ENCODE results near the gene ETS2. TPM values are rescaled to one million over a fixed set of nuclear protein-coding genes. Genes with fewer than 3 reads are reported as not detected.

The ETS2 gene
- polyA plus RNA-seq, 1 experiment: 18.8 TPM

DNA sequence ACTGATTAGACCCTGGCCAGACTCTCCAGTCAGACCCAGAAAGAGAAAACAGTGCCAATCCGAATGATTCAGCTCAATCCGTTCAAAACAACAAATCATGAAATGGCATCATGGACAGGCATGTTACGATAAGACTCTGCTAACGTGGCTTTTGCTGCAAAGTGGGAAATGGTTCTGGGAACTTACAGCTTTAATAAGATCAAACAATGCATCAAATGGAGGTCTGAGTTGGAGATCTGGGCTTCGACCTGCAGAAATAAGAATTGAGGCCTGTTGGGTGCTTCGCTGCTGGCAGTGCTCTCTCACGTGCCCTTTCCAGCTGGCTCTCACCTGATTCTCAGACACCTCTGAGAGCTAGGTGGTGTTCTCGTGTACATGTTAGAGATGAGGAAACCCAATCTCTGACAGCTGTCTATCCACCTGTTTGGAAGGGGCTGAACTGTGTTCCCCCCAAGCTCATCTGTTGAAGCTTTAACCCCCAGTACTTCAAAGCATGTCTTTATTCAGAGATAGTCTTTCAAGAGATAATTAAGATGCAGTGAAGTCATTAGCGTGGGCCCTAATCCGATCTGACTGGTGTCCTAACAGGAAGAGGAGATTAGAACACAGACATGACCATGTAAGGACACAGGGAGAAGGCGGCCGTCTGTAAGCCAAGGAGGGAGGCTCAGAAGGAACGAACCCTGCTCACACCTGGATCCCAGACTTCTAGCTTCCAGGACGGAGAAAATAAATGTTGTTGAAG lies 45.5 kb upstream of the ETS2 start:
- no peak for DNase-seq (ENCODE audit: low read depth)
- POLR2A ChIA-PET: no interaction called here
- Histone ChIP-seq H3K4me3 (ENCODE audit: low read depth, low read length) (no peak overlapping the region), H3K36me3 (ENCODE audit: control insufficient read depth, insufficient read depth, low read length) (no peaks in the 10 kb centered on the region), H3K27me3 (ENCODE audit: control insufficient read depth, insufficient read depth, low read length) (no peaks in the 10 kb centered on the region)
- TF ChIP-seq, protein P1, sequence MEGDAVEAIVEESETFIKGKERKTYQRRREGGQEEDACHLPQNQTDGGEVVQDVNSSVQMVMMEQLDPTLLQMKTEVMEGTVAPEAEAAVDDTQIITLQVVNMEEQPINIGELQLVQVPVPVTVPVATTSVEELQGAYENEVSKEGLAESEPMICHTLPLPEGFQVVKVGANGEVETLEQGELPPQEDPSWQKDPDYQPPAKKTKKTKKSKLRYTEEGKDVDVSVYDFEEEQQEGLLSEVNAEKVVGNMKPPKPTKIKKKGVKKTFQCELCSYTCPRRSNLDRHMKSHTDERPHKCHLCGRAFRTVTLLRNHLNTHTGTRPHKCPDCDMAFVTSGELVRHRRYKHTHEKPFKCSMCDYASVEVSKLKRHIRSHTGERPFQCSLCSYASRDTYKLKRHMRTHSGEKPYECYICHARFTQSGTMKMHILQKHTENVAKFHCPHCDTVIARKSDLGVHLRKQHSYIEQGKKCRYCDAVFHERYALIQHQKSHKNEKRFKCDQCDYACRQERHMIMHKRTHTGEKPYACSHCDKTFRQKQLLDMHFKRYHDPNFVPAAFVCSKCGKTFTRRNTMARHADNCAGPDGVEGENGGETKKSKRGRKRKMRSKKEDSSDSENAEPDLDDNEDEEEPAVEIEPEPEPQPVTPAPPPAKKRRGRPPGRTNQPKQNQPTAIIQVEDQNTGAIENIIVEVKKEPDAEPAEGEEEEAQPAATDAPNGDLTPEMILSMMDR (IDR thresholded peaks at IDR 0.05; ENCODE audit: insufficient read depth, low read depth, low read length): no peak
- CTCF ChIA-PET: interaction anchor here (1.3 to 1.7 kb wide), 2 partner anchors 11 to 366 kb away, joined by 3 read pairs; no protein-coding TSS in a partner anchor

- DNase-seq (ENCODE audit: low read depth): no peak
- ChIA-PET CTCF (interaction anchor here (1.3 to 1.7 kb wide), 2 partner anchors 11 to 365 kb away, joined by 3 read pairs; no protein-coding TSS in a partner anchor), POLR2A (no interaction called here)
- H3K27me3 ChIP-seq (ENCODE audit: control insufficient read depth, insufficient read depth, low read length): no peaks in the 10 kb centered on the region
- TF ChIP-seq, protein P1 (IDR thresholded peaks at IDR 0.05; ENCODE audit: insufficient read depth, low read depth, low read length): no peak
- no peaks in the 10 kb centered on the region for H3K36me3 ChIP-seq (ENCODE audit: control insufficient read depth, insufficient read depth, low read length)
- H3K4me3 ChIP-seq (ENCODE audit: low read depth, low read length): no peak overlapping the region
Measured at GRCh38 chr21:38760762-38761155, 45.0 kb upstream of the ETS2 start.

DNA sequence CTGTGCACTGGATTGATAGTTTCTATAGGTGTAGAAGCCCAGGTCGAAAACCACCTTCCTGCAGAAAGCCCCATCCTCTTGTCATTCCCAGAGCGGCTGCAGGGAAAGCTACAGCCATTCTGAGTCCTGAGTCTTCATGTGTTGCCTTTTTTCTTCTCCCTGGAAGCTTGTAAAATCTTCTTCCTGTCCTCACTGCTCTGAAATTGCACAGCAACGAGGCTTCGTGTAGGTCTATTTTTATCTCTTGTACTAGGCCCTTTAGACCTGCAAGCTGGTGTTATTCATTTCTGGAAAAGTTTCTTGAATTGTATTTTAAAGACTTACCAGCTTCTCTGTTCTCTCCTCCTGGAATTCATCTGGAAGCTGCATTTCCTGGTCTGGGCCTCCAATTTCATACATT lies 44.2 kb upstream of the ETS2 start:
- ChIA-PET POLR2A (no interaction called here), CTCF (interaction anchor here (1.0 to 1.7 kb wide), 3 partner anchors 12 to 364 kb away, joined by 3 read pairs; no protein-coding TSS in a partner anchor)
- H3K36me3 ChIP-seq (ENCODE audit: control insufficient read depth, insufficient read depth, low read length): no peaks in the 10 kb centered on the region

DNA sequence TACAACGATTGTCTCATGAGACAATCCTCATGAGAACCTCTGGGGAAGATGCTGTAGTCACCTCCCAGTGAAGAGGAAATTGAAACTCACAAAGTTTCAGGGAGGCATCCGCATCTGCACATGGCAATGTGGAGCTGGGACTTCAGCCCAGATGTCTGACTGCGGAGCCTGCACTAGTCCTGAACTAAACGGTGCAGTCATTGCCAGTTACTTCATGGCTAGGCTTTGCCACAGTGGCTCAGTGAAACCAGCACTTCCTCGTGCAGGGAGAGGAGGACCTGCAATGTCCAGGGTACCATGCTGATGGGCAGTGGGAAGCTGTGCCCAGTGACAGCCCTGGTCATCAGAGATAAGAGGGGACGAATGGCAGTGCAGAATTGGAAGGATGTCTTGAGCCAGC lies 40.7 kb upstream of the ETS2 start:
- CTCF ChIA-PET: no interaction called here

More for the DNA sequence above, 44.2 kb upstream of the ETS2 start:
- Histone ChIP-seq H3K27me3 (ENCODE audit: control insufficient read depth, insufficient read depth, low read length) (no peaks in the 10 kb centered on the region), H3K4me3 (ENCODE audit: low read depth, low read length) (no peak overlapping the region)
- TF ChIP-seq, protein P1 (IDR thresholded peaks at IDR 0.05; ENCODE audit: insufficient read depth, low read depth, low read length): no peak
- no peak for DNase-seq (ENCODE audit: low read depth)

DNA sequence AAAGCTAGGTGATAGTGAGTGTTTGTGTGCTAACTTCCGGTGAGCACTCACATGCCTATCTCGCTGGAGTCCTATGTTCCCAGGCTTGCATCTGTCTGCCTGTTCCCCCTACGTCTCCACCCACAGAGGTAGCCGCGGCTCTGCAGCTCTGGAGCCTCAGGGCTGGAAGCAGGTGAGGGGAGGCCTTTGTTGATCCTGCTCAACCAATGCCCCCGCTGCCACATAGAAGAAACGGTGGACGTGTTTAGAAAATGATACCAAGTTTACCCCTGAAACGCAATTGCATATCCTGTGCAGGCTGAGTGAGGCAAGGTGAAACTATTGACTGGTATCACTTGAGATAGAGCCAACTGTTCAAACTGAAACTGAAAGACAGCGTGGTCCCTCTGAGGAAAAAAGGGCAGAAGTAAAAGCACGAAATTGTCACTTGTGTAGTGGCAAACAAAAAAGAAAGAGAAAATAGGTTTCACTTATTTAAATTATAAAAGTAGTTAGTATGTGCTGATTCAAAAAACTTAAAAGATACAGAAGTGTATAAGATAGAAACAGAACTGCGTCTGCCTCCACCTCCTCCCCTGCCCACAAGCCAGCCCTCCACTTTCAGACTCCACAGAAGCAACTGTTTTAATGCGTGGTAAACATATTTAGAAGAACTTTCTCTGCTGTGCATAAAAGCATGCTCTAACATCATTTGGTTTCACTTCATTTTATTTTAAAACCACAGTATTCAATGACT lies 38.6 kb upstream of the ETS2 start:
- H3K36me3 ChIP-seq (ENCODE audit: control insufficient read depth, insufficient read depth, low read length): no peaks in the 10 kb centered on the region
- DNase-seq (ENCODE audit: low read depth): no peak
- H3K27me3 ChIP-seq (ENCODE audit: control insufficient read depth, insufficient read depth, low read length): no peaks in the 10 kb centered on the region
- ChIA-PET CTCF (no interaction called here), POLR2A (no interaction called here)
- H3K4me3 ChIP-seq (ENCODE audit: low read depth, low read length): no peak overlapping the region
- TF ChIP-seq, protein P1 (IDR thresholded peaks at IDR 0.05; ENCODE audit: insufficient read depth, low read depth, low read length): no peak

More for the DNA sequence above, 40.7 kb upstream of the ETS2 start:
- no peaks in the 10 kb centered on the region for H3K27me3 ChIP-seq (ENCODE audit: control insufficient read depth, insufficient read depth, low read length)
- DNase-seq (ENCODE audit: low read depth): no peak
- TF ChIP-seq, protein P1 (IDR thresholded peaks at IDR 0.05; ENCODE audit: insufficient read depth, low read depth, low read length): no peak
- POLR2A ChIA-PET: no interaction called here
- no peak overlapping the region for H3K4me3 ChIP-seq (ENCODE audit: low read depth, low read length)
- no peaks in the 10 kb centered on the region for H3K36me3 ChIP-seq (ENCODE audit: control insufficient read depth, insufficient read depth, low read length)
